IPS-20b (cell line): ENCODE measurements around the gene HHIPL2.
"Not testable (repeated sequence)": the region's sequence is repeated elsewhere in the genome, so short reads cannot be mapped to it uniquely, and the experiment has no call there.

Experiments used
- H3K27ac ChIP-seq: one replicate; pipeline ENCODE4 v1.5.1; 2013; ENCODE audit warnings: low read length
- H3K27me3 ChIP-seq: 2 replicates; pipeline ENCODE4 v1.6.1; 2013; ENCODE audit warnings: mild to moderate bottlenecking, low read length, inconsistent platforms; ENCODE audit not compliant: insufficient read depth
- H3K36me3 ChIP-seq: 2 replicates; pipeline ENCODE4 v1.6.1; 2013; ENCODE audit warnings: low read depth, mild to moderate bottlenecking, inconsistent platforms, low read length, moderate library complexity; ENCODE audit not compliant: insufficient read depth
- H3K4me1 ChIP-seq: 2 replicates; pipeline ENCODE4 v1.6.1; 2013; ENCODE audit warnings: mild to moderate bottlenecking, control low read depth, inconsistent platforms, low read length, moderate library complexity; ENCODE audit not compliant: insufficient read depth
- H3K4me3 ChIP-seq: 2 replicates; pipeline ENCODE4 v1.5.1; 2013; ENCODE audit warnings: mild to moderate bottlenecking, low read length, inconsistent platforms
- H3K9ac ChIP-seq: 2 replicates; pipeline ENCODE4 v1.6.1; 2013; ENCODE audit warnings: low read depth, mild to moderate bottlenecking, inconsistent platforms, low read length, moderate library complexity
- H3K9me3 ChIP-seq: 2 replicates; pipeline ENCODE4 v1.6.1; 2013; ENCODE audit warnings: mild to moderate bottlenecking, low read depth, low read length, inconsistent platforms; ENCODE audit not compliant: insufficient read depth

The HHIPL2 gene

GRCh38 chr1:222476436-222476835, 71.5 kb downstream of the HHIPL2 start:
- not testable (repeated sequence) for H3K9me3 ChIP-seq, H3K36me3 ChIP-seq, H3K9ac ChIP-seq, H3K27me3 ChIP-seq, H3K27ac ChIP-seq, H3K4me1 ChIP-seq, H3K4me3 ChIP-seq

- H3K9me3 ChIP-seq, H3K27me3 ChIP-seq, H3K36me3 ChIP-seq, H3K4me1 ChIP-seq, H3K9ac ChIP-seq, H3K4me3 ChIP-seq, H3K27ac ChIP-seq: not testable (repeated sequence)
Measured at GRCh38 chr1:222473717-222474116, 74.2 kb downstream of the HHIPL2 start.

- H3K9me3 ChIP-seq, H3K27me3 ChIP-seq, H3K27ac ChIP-seq, H3K4me1 ChIP-seq, H3K36me3 ChIP-seq, H3K4me3 ChIP-seq, H3K9ac ChIP-seq: not testable (repeated sequence)
Measured at GRCh38 chr1:222472776-222473540, 74.9 kb downstream of the HHIPL2 start.
